HG03095 (cell line): ENCODE data around the gene SMYD4.

Experiments used
- ATAC-seq: cut with Tn5 transposase; IDR thresholded peaks from one replicate; pipeline ENCODE4 v1.9.1; 2021; ENCODE audit warnings: moderate library complexity; ENCODE audit not compliant: unreplicated experiment

The SMYD4 gene

DNA sequence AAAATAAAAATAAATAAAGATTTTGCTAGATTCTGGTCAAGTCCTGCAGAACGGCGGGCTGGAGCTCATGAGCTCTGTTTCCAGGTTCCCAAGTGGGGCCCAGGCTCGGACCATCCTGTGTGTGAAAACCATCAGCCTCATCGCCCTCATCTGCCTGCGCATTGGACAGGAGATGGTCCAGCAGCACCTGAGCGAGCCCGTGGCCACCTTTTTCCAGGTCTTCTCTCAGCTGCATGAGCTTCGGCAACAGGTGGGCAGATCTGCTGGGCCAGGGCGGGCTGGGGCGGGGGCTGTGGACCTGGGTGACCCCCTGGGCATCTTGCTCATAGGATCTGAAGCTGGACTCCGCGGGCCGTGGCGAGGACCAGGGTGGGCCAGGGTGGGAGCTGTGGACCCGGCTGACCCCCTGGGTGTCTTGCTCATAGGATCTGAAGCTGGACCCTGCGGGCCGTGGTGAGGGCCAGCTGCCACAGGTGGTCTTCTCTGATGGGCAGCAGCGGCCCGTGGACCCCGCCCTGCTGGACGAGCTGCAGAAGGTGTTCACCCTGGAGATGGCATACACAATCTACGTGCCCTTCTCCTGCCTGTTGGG is 97.4 kb downstream of the SMYD4 start:
- no peak for ATAC-seq

- no peak for ATAC-seq
These were observed 98.6 kb downstream of the SMYD4 start for GRCh38 chr17:1731194-1731506.

GRCh38 chr17:1730326-1731193 is 99.1 kb downstream of the SMYD4 start:
- no peak for ATAC-seq

DNA sequence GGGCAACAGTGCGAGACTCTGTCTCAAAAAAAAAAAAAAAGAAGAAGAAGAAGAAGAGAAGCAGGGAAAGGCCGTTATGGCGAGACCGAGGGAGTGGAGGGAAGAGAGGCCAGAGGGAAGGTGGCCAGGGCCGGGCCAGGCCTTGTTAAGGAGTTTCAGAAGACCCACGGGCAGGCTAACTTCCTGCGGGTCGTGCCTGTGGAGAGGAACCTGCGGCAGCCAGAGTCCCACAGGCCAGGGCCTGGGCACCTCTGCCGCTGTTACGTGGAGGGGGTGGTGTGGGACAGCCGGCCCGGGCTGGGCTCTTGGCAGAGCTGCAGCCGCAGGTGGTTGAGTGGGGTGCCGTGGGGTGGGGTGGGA is 99.8 kb downstream of the SMYD4 start:
- ATAC-seq: no peak
